Measurements from ENCODE around the gene ANKRD34A. TPM values are rescaled to one million over a fixed set of nuclear protein-coding genes. Genes with fewer than 3 reads are reported as not detected.

The ANKRD34A gene
- polyA plus RNA-seq, 5 donors, result 0.68 to 1.5 (median 0.90) TPM

Other genes with a start within 250 kb of the ANKRD34A start
- 1 to 10 TPM; 1.5 to 3.3 (median 2.2) TPM for gene CD160, start 245.1 kb downstream of the ANKRD34A start, polyA plus RNA-seq (ENCODE audit: insufficient read depth in 1 of 5, insufficient read length in 5 of 5, low replicate concordance in 1 of 5)
- gene RNF115, start 140.5 kb downstream of the ANKRD34A start, polyA plus RNA-seq (ENCODE audit: insufficient read depth in 1 of 5, insufficient read length in 5 of 5, low replicate concordance in 1 of 5), result 10 to 100 TPM; 13.8 to 19.9 (median 18.1) TPM
- gene POLR3C, start 140.4 kb downstream of the ANKRD34A start, polyA plus RNA-seq (ENCODE audit: insufficient read depth in 1 of 5, insufficient read length in 5 of 5, low replicate concordance in 1 of 5), result 10 to 100 TPM; 28.5 to 37.7 (median 35.9) TPM
- 10 to 100 TPM in 3 of 5 donors, 1 to 10 TPM in 2; 8.7 to 11.7 (median 10.5) TPM for gene NUDT17, start 118.9 kb downstream of the ANKRD34A start, polyA plus RNA-seq (ENCODE audit: insufficient read depth in 1 of 5, insufficient read length in 5 of 5, low replicate concordance in 1 of 5)
- gene PIAS3, start 105.5 kb downstream of the ANKRD34A start, polyA plus RNA-seq (ENCODE audit: insufficient read depth in 1 of 5, insufficient read length in 5 of 5, low replicate concordance in 1 of 5), result 10 to 100 TPM; 60.7 to 87.1 (median 79.4) TPM
- gene ANKRD35, start 78.7 kb downstream of the ANKRD34A start, polyA plus RNA-seq (ENCODE audit: insufficient read depth in 1 of 5, insufficient read length in 5 of 5, low replicate concordance in 1 of 5), result 1 to 10 TPM; 3.7 to 5.5 (median 4.3) TPM
- gene ITGA10, start 54.5 kb downstream of the ANKRD34A start, polyA plus RNA-seq (ENCODE audit: insufficient read depth in 1 of 5, insufficient read length in 5 of 5, low replicate concordance in 1 of 5), result 1 to 10 TPM; 2.5 to 4.1 (median 2.9) TPM
- gene PEX11B, start 45.9 kb downstream of the ANKRD34A start, polyA plus RNA-seq (ENCODE audit: insufficient read depth in 1 of 5, insufficient read length in 5 of 5, low replicate concordance in 1 of 5), result 10 to 100 TPM; 48.6 to 52.8 (median 50.1) TPM
- 100 to 1,000 TPM; 183 to 197 (median 186) TPM for gene RBM8A, start 37.1 kb downstream of the ANKRD34A start, polyA plus RNA-seq (ENCODE audit: insufficient read depth in 1 of 5, insufficient read length in 5 of 5, low replicate concordance in 1 of 5)
- gene LIX1L, start 6.6 kb downstream of the ANKRD34A start, polyA plus RNA-seq (ENCODE audit: insufficient read depth in 1 of 5, insufficient read length in 5 of 5, low replicate concordance in 1 of 5), result 10 to 100 TPM; 36.4 to 45.1 (median 43.7) TPM
- 10 to 100 TPM; 42.3 to 54.6 (median 45.7) TPM for gene POLR3GL, start 115 bp upstream of the ANKRD34A start, polyA plus RNA-seq (ENCODE audit: insufficient read depth in 1 of 5, insufficient read length in 5 of 5, low replicate concordance in 1 of 5)
- gene TXNIP, start 32.0 kb upstream of the ANKRD34A start, polyA plus RNA-seq (ENCODE audit: insufficient read depth in 1 of 5, insufficient read length in 5 of 5, low replicate concordance in 1 of 5), result 100 to 1,000 TPM; 298 to 564 (median 375) TPM
- 1 to 10 TPM in 1 of 5 donors, under 1 TPM in 2, not detected in 2; 0.39 to 7.1 (median 0.77) TPM for gene HJV, start 57.2 kb upstream of the ANKRD34A start, polyA plus RNA-seq (ENCODE audit: insufficient read depth in 1 of 5, insufficient read length in 5 of 5, low replicate concordance in 1 of 5)
- 1 to 10 TPM; 1.3 to 2.1 (median 2.0) TPM for gene NBPF10, start 180.2 kb upstream of the ANKRD34A start, polyA plus RNA-seq (ENCODE audit: insufficient read depth in 1 of 5, insufficient read length in 5 of 5, low replicate concordance in 1 of 5)